Measurements from ENCODE around the gene EPB41. TPM values are rescaled to one million over a fixed set of nuclear protein-coding genes. Genes with fewer than 3 reads are reported as not detected.

EPB41 gene
- total RNA-seq, 3 donors from 2014 or later (not counting 1 experiment from before 2014, with no cell fraction given) = 151 to 196 (median 172) TPM

- peaks cover 21% of the 10 kb centered on the region for H3K36me3 ChIP-seq (ENCODE audit: control insufficient read depth, insufficient read depth, low read length)
- H3K9me3 Mint-ChIP-seq = no peaks in the 10 kb centered on the region
- peaks cover 35 to 43% of the 10 kb centered on the region in 2 donors for H3K4me1 Mint-ChIP-seq
- no peaks in the 10 kb centered on the region for H3K36me3 Mint-ChIP-seq
- no peaks in the 10 kb centered on the region for H3K9me3 ChIP-seq (ENCODE audit: control insufficient read depth, insufficient read depth, low read length)
- ATAC-seq = no peak
- no peaks in the 10 kb centered on the region for H3K4me1 ChIP-seq (ENCODE audit: control insufficient read depth, insufficient read depth, low read length)
- no peak overlapping the region for H3K27ac ChIP-seq (ENCODE audit: low read length)
- H3K4me3 ChIP-seq (ENCODE audit: low read length) = no peak overlapping the region
- H3K4me3 Mint-ChIP-seq = no peak overlapping the region
- H3K27ac Mint-ChIP-seq = peak overlapping the region; percentile 35 to 49
- no peaks in the 10 kb centered on the region for H3K27me3 Mint-ChIP-seq (ENCODE audit: low read depth in 2 of 2)
- TF ChIP-seq CTCF (IDR thresholded peaks at IDR 0.05) = no peak
- no peak for DNase-seq
- H3K27me3 ChIP-seq (ENCODE audit: control insufficient read depth, insufficient read depth, low read length) = no peaks in the 10 kb centered on the region
- WGBS (ENCODE audit: insufficient coverage) = 74% methylated on average over 6 of the region's 10 CpGs
- intact Hi-C loops (cut with micrococcal nuclease) = no loop called here
Observed at GRCh38 chr1:28986306-28986910, 72.0 kb downstream of the EPB41 start.

GRCh38 chr1:29002792-29003191 is 88.4 kb downstream of the EPB41 start:
- H3K9me3 Mint-ChIP-seq = no peaks in the 10 kb centered on the region
- no peak overlapping the region for H3K4me3 Mint-ChIP-seq
- ATAC-seq = no peak
- no peaks in the 10 kb centered on the region for H3K27me3 ChIP-seq (ENCODE audit: control insufficient read depth, insufficient read depth, low read length)
- peaks cover 11 to 17% of the 10 kb centered on the region in 2 donors for H3K4me1 Mint-ChIP-seq
- no peak overlapping the region for H3K27ac ChIP-seq (ENCODE audit: low read length)
- DNase-seq = no peak
- no peak for TF ChIP-seq CTCF (IDR thresholded peaks at IDR 0.05)
- H3K36me3 ChIP-seq (ENCODE audit: control insufficient read depth, insufficient read depth, low read length) = peaks cover 21% of the 10 kb centered on the region
- H3K27me3 Mint-ChIP-seq (ENCODE audit: low read depth in 2 of 2) = no peaks in the 10 kb centered on the region
- no peaks in the 10 kb centered on the region for H3K4me1 ChIP-seq (ENCODE audit: control insufficient read depth, insufficient read depth, low read length)
- intact Hi-C loops (cut with micrococcal nuclease) = no loop called here
- no peaks in the 10 kb centered on the region for H3K36me3 Mint-ChIP-seq
- peak overlapping the region in 1 of 2 donors; percentile 19 for H3K27ac Mint-ChIP-seq
- H3K4me3 ChIP-seq (ENCODE audit: low read length) = no peak overlapping the region
- H3K9me3 ChIP-seq (ENCODE audit: control insufficient read depth, insufficient read depth, low read length) = no peaks in the 10 kb centered on the region

GRCh38 chr1:29004288-29004687 is 89.9 kb downstream of the EPB41 start:
- Mint-ChIP-seq H3K4me3 (no peak overlapping the region), H3K4me1 (peaks cover 24 to 25% of the 10 kb centered on the region in 2 donors), H3K9me3 (no peaks in the 10 kb centered on the region), H3K36me3 (no peaks in the 10 kb centered on the region), H3K27me3 (ENCODE audit: low read depth in 2 of 2) (no peaks in the 10 kb centered on the region), H3K27ac (peak overlapping the region in 1 of 2 donors; percentile 22)
- WGBS (ENCODE audit: insufficient coverage) = 96% methylated on average over 1 of the region's 1 CpG
- no peaks in the 10 kb centered on the region for H3K9me3 ChIP-seq (ENCODE audit: control insufficient read depth, insufficient read depth, low read length)
- no peak for DNase-seq
- H3K36me3 ChIP-seq (ENCODE audit: control insufficient read depth, insufficient read depth, low read length) = peaks cover 22% of the 10 kb centered on the region
- ATAC-seq = no peak
- intact Hi-C loops (cut with micrococcal nuclease) = no loop called here
- no peak overlapping the region for H3K27ac ChIP-seq (ENCODE audit: low read length)
- no peak overlapping the region for H3K4me3 ChIP-seq (ENCODE audit: low read length)
- no peak for TF ChIP-seq CTCF (IDR thresholded peaks at IDR 0.05)
- H3K4me1 ChIP-seq (ENCODE audit: control insufficient read depth, insufficient read depth, low read length) = no peaks in the 10 kb centered on the region
- no peaks in the 10 kb centered on the region for H3K27me3 ChIP-seq (ENCODE audit: control insufficient read depth, insufficient read depth, low read length)

GRCh38 chr1:29004798-29005197 is 90.4 kb downstream of the EPB41 start:
- ATAC-seq (no peak), DNase-seq (no peak)
- Mint-ChIP-seq H3K4me1 (peaks cover 24 to 25% of the 10 kb centered on the region in 2 donors), H3K36me3 (no peaks in the 10 kb centered on the region), H3K27ac (peak overlapping the region; percentile 22 to 35), H3K27me3 (ENCODE audit: low read depth in 2 of 2) (no peaks in the 10 kb centered on the region), H3K9me3 (no peaks in the 10 kb centered on the region), H3K4me3 (no peak overlapping the region)
- no peaks in the 10 kb centered on the region for H3K9me3 ChIP-seq (ENCODE audit: control insufficient read depth, insufficient read depth, low read length)
- no peak overlapping the region for H3K27ac ChIP-seq (ENCODE audit: low read length)
- no peaks in the 10 kb centered on the region for H3K27me3 ChIP-seq (ENCODE audit: control insufficient read depth, insufficient read depth, low read length)
- WGBS (ENCODE audit: insufficient coverage) = 100% methylated on average over 3 of the region's 3 CpGs
- no peak for TF ChIP-seq CTCF (IDR thresholded peaks at IDR 0.05)
- intact Hi-C loops (cut with micrococcal nuclease) = no loop called here
- no peaks in the 10 kb centered on the region for H3K4me1 ChIP-seq (ENCODE audit: control insufficient read depth, insufficient read depth, low read length)
- H3K4me3 ChIP-seq (ENCODE audit: low read length) = no peak overlapping the region
- peaks cover 22% of the 10 kb centered on the region for H3K36me3 ChIP-seq (ENCODE audit: control insufficient read depth, insufficient read depth, low read length)
